Uterus (tissue), 4 donors: ENCODE measurements around the gene ALDH3B1. TPM values are rescaled to one million over a fixed set of nuclear protein-coding genes. Genes with fewer than 3 reads are reported as not detected.
"Not testable (repeated sequence)": the region's sequence is repeated elsewhere in the genome, so short reads cannot be mapped to it uniquely, and the experiment has no call there.

Experiments used
- DNase-seq, 2 donors: peaks; one replicate each; pipeline ENCODE4 v3.0.0-alpha.2; 2019 to 2020
- H3K27ac ChIP-seq, 2 donors: fragments of 200-600 bp; sonication (generic); 1 replicate in 1 of 2; 2 replicates in 1 of 2; pipeline ENCODE4 v1.5.1; 2016 to 2018
- H3K27me3 ChIP-seq, 2 donors: fragments of 200-600 bp; sonication (generic); one replicate each; pipeline ENCODE4 v1.5.1; 2018 to 2019; ENCODE audit warnings: control low read depth in 1 of 2
- H3K36me3 ChIP-seq, 2 donors: fragments of 200-600 bp; sonication (generic); one replicate each; pipeline ENCODE4 v1.5.1; 2019; ENCODE audit warnings: control low read depth in 1 of 2
- H3K4me1 ChIP-seq, 2 donors: fragments of 200-600 bp; sonication (generic); one replicate each; pipeline ENCODE4 v1.5.1; 2018 to 2019; ENCODE audit warnings: control low read depth in 1 of 2
- H3K4me3 ChIP-seq, 2 donors: fragments of 200-600 bp; sonication (generic); 1 replicate in 1 of 2; 2 replicates in 1 of 2; pipeline ENCODE4 v1.5.1; 2018 to 2019; ENCODE audit warnings: mild to moderate bottlenecking in 1 of 2
- H3K9me3 ChIP-seq, 2 donors: fragments of 200-600 bp; sonication (generic); one replicate each; pipeline ENCODE4 v1.5.1; 2019; ENCODE audit warnings: control low read depth in 1 of 2
- CTCF ChIP-seq, 4 experiments: fragments of 200-600 bp in 2 of 4; fragments of 450-650 bp in 2 of 4; sonication (generic) in 2 of 4; IDR thresholded peaks; one replicate each; pipeline ENCODE4 v1.5.1; 2016 to 2019; ENCODE audit warnings: antibody characterized with exemption in 4 of 4, mild to moderate bottlenecking in 2 of 4, moderate library complexity in 1 of 4
- POLR2A ChIP-seq, 2 donors: fragments of 450-650 bp; IDR thresholded peaks; one replicate each; pipeline ENCODE4 v1.6.1; 2016; ENCODE audit warnings: antibody characterized with exemption in 2 of 2, mild to moderate bottlenecking in 1 of 2, moderate library complexity in 1 of 2
- intact Hi-C: fragments of 100-400 bp; cut with DNase I; formaldehyde crosslinking; loops from one replicate; pipeline ENCODE4 v1.15.1; 2023; ENCODE audit warnings: low total_unique reads
- total RNA-seq, 4 donors: library from RNA; depleted of rRNA in 3 of 4; stranded (reverse); fragments of >200 nt in 3 of 4; gene quantifications; one replicate each; pipeline versions ENCODE4 v1.1.0 to v1.2.4, GENCODE V29; 2014 to 2023
- donor health status: DM: yes; HTN: yes; CAD: no.

Gene ALDH3B1
- total RNA-seq, 4 donors from 2014 or later: 2.3 to 5.7 (median 4.0) TPM

GRCh38 chr11:67983951-67984350 lies 26.2 kb upstream of the ALDH3B1 start:
- no peak overlapping the region for H3K4me3 ChIP-seq
- H3K27me3 ChIP-seq: no peaks in the 10 kb centered on the region
- H3K4me1 ChIP-seq: no peaks in the 10 kb centered on the region
- TF ChIP-seq CTCF (IDR thresholded peaks at IDR 0.05) (no peak), POLR2A (IDR thresholded peaks at IDR 0.05) (no peak)
- no peaks in the 10 kb centered on the region for H3K36me3 ChIP-seq
- no peak for DNase-seq
- intact Hi-C loops: no loop called here
- H3K27ac ChIP-seq: no peak overlapping the region
- no peaks in the 10 kb centered on the region for H3K9me3 ChIP-seq

GRCh38 chr11:67985302-67985701 lies 24.8 kb upstream of the ALDH3B1 start:
- H3K4me3 ChIP-seq, H3K36me3 ChIP-seq, H3K27me3 ChIP-seq, H3K9me3 ChIP-seq, intact Hi-C loops, H3K4me1 ChIP-seq, H3K27ac ChIP-seq, DNase-seq: not testable (repeated sequence)

DNA sequence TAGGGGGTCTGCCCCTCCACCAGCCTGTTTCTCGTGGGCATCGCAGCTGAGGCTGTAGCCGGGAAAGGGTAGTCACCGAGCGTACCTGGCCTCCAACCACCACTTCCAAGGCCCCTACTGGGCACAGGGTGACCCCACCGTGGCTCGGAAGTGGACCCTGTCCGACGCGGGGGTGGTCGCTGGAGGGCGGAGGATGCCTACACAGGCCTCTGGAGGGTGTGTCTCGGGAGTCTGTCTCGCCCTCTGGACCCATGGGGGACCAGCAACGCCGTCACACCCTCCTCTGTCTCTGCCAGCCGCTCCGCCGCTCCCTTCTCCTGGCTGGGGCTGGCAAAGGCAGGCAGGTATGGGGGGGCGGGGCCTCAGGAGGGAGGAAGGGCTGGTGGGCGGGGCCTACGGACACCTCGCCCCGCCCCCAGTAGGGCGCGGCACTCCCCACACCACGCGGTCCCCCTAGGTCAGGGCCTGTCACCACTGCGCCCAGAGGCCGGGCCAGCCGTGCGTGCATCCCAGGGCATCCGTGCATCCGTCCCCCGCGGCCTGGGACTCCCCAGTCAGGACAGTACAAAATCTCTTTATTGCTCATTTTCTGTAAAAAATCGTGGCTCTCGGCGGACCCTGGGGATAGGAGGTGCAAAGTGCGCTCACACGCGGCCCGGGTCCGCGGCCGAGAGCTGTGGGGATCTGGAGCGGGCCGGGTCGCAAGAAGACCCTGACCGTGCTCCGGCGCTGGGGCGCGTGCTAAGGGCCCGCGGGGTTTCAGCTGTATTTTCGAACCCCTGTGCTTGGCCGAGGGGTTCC lies 19.4 kb upstream of the ALDH3B1 start:
- H3K27ac ChIP-seq, H3K4me1 ChIP-seq, intact Hi-C loops, H3K27me3 ChIP-seq, H3K9me3 ChIP-seq, H3K36me3 ChIP-seq, DNase-seq, H3K4me3 ChIP-seq: not testable (repeated sequence)

GRCh38 chr11:67991347-67992121 lies 18.6 kb upstream of the ALDH3B1 start:
- H3K36me3 ChIP-seq, H3K27ac ChIP-seq, DNase-seq: not testable (repeated sequence)

GRCh38 chr11:67993821-67994220 lies 16.3 kb upstream of the ALDH3B1 start:
- H3K9me3 ChIP-seq, H3K27me3 ChIP-seq, H3K4me3 ChIP-seq, DNase-seq, H3K36me3 ChIP-seq, intact Hi-C loops, H3K27ac ChIP-seq, H3K4me1 ChIP-seq: not testable (repeated sequence)
- peak; percentile 17 to 33 (median 30) for TF ChIP-seq CTCF (IDR thresholded peaks at IDR 0.05)

More at GRCh38 chr11:67991347-67992121, 18.6 kb upstream of the ALDH3B1 start:
- H3K4me1 ChIP-seq, H3K9me3 ChIP-seq, intact Hi-C loops, H3K27me3 ChIP-seq, H3K4me3 ChIP-seq: not testable (repeated sequence)

- DNase-seq, H3K9me3 ChIP-seq, H3K36me3 ChIP-seq, H3K27ac ChIP-seq, intact Hi-C loops, H3K4me3 ChIP-seq, H3K4me1 ChIP-seq, H3K27me3 ChIP-seq: not testable (repeated sequence)
Observed at GRCh38 chr11:67994387-67994786, 15.7 kb upstream of the ALDH3B1 start.

- DNase-seq, H3K4me3 ChIP-seq, intact Hi-C loops, H3K27ac ChIP-seq, H3K36me3 ChIP-seq, H3K9me3 ChIP-seq, H3K4me1 ChIP-seq, H3K27me3 ChIP-seq: not testable (repeated sequence)
Observed at GRCh38 chr11:67995129-67995528, 15.0 kb upstream of the ALDH3B1 start.

GRCh38 chr11:67995579-67995978 lies 14.5 kb upstream of the ALDH3B1 start:
- DNase-seq, H3K27me3 ChIP-seq, intact Hi-C loops, H3K27ac ChIP-seq, H3K4me3 ChIP-seq, H3K4me1 ChIP-seq, H3K36me3 ChIP-seq, H3K9me3 ChIP-seq: not testable (repeated sequence)
